ENCODE results near the gene DUS2. TPM values are rescaled to one million over a fixed set of nuclear protein-coding genes. Genes with fewer than 3 reads are reported as not detected.

DUS2 gene
- polyA plus RNA-seq, 1 donor (not counting 4 experiments of a cell fraction or from before 2014, with no cell fraction given), result 22.9 TPM

DNA sequence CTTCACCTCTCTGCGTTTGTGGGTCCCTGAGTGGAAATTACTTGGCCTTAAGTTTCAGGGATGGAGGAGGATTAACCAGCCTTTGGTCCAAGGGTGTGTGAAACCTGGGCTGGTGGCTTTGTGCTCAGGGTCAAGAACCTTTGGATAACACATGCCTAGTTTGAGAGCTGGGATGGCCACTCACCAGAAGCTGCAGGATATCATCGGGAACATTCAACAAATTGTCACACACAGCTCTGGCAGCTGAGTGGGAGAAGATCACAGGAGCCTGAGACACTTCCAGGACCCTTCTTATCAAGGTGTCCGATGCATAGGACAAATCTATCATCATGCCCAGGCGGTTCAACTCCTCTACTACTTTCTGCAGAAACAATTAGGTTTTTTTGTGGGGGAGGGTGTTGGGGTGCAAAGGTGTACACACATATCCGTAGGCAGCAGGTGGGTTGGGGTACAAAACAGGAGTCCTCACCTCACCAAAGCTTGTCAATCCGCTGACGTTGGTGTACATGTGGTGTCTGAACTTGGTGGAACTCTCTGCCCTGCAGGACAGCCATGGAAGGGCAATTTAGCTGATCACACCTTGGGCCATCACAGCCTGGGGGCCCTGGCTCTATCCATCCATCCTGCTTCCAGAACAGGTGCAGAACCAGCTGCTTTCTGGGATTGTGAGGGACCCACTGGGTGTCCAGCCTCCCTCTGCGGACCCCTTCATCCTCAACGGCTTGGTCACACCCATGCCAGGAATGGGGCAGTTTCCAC is 45.4 kb upstream of the DUS2 start:
- no peak for FAIRE-seq
- TF ChIP-seq, protein P1, sequence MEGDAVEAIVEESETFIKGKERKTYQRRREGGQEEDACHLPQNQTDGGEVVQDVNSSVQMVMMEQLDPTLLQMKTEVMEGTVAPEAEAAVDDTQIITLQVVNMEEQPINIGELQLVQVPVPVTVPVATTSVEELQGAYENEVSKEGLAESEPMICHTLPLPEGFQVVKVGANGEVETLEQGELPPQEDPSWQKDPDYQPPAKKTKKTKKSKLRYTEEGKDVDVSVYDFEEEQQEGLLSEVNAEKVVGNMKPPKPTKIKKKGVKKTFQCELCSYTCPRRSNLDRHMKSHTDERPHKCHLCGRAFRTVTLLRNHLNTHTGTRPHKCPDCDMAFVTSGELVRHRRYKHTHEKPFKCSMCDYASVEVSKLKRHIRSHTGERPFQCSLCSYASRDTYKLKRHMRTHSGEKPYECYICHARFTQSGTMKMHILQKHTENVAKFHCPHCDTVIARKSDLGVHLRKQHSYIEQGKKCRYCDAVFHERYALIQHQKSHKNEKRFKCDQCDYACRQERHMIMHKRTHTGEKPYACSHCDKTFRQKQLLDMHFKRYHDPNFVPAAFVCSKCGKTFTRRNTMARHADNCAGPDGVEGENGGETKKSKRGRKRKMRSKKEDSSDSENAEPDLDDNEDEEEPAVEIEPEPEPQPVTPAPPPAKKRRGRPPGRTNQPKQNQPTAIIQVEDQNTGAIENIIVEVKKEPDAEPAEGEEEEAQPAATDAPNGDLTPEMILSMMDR (optimal IDR thresholded peaks at IDR 0.05 in 1 of 3, IDR thresholded peaks at IDR 0.05 in 1 of 3, conservative IDR thresholded peaks at IDR 0.05 in 1 of 3; ENCODE audit: extremely low read depth in 1 of 3, insufficient read depth in 2 of 3, low read length in 3 of 3), result no peak
- no peak for TF ChIP-seq EZH2 (IDR thresholded peaks at IDR 0.05; ENCODE audit: low read length)
- peaks cover 17% of the 10 kb centered on the region for H3K27me3 ChIP-seq (ENCODE audit: control insufficient read depth, extremely low read depth, insufficient read depth, low read length)
- H3K4me3 ChIP-seq (ENCODE audit: control insufficient read depth in 2 of 3, extremely low read depth in 1 of 3, insufficient read depth in 2 of 3, low read depth in 1 of 3, low read length in 3 of 3), result no peak overlapping the region
- no peak for DNase-seq (ENCODE audit: low read depth, low spot score)
- H3K4me2 ChIP-seq (ENCODE audit: control insufficient read depth, extremely low read depth, insufficient read depth, low read depth, low read length), result no peak overlapping the region
- no peaks in the 10 kb centered on the region for H3K79me2 ChIP-seq (ENCODE audit: control insufficient read depth, insufficient read depth, low read length)
- no peak overlapping the region for H2AFZ ChIP-seq (ENCODE audit: control insufficient read depth, low read length)
- H3K4me1 ChIP-seq (ENCODE audit: control insufficient read depth, extremely low read depth, insufficient read depth, low read length), result no peaks in the 10 kb centered on the region
- no peak overlapping the region for H3K9ac ChIP-seq (ENCODE audit: control insufficient read depth, extremely low read depth, insufficient read depth, low read length)
- no peaks in the 10 kb centered on the region for H3K36me3 ChIP-seq (ENCODE audit: control insufficient read depth in 2 of 2, extremely low read depth in 1 of 2, insufficient read depth in 2 of 2, low read length in 2 of 2)
- no peaks in the 10 kb centered on the region for H3K9me3 ChIP-seq (ENCODE audit: control insufficient read depth, low read depth, low read length)
- no peak overlapping the region for H3K27ac ChIP-seq (ENCODE audit: control insufficient read depth, insufficient read depth, low read length)
- H3K9me1 ChIP-seq (ENCODE audit: control insufficient read depth, extremely low read depth, insufficient read depth, low read length), result no peaks in the 10 kb centered on the region
- dilution Hi-C loops (cut with MboI; ENCODE audit: extremely low pct_ligation_motif_present, low sequenced_read_pairs), result no loop called here
- H4K20me1 ChIP-seq (ENCODE audit: control insufficient read depth, extremely low read depth, insufficient read depth, low read length), result peaks cover 2% of the 10 kb centered on the region

DNA sequence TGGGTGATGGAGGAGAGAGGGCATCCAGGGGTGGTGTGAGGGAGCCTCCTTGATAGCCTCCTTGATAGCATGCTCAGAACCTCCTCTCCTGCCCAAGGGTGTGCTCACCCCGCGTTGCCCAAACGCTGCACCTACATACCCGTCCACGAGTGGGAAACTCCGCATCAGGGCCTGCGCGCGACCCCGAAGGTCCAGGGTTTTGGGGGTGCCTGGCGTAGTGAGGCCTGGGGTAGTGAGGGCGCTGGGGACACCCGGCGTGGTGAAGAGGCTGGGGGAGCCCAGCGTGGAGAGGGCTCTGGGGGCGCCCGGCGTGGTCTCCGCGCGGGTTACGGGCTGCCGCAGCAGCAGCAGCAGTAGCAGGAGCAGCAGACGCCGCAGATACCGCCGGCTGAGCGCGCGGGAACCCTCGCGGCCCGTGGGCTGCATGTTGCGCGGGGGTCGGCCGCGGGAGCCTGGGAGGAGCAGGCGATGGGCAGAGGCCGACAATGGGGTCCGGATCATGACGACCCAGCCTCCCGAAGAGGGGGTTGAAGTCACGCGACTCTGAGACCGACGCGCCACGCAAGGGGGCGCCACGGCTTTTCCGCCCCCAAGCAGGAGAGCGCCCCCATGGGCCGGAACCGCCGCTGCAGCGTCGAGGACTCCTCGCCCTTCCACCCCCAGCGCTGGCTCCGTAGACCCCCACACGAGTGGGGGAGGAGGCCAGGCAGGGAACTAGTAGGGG is 43.0 kb upstream of the DUS2 start, which contains the start of gene DPEP3:
TSS of gene DPEP3 (minus strand) at position 545 of the 724 bp plus-strand sequence. CDS start at position 426, 119 bp downstream.
- TF ChIP-seq EZH2 (IDR thresholded peaks at IDR 0.05; ENCODE audit: low read length), result no peak
- TF ChIP-seq, protein P1 (optimal IDR thresholded peaks at IDR 0.05 in 1 of 3, IDR thresholded peaks at IDR 0.05 in 1 of 3, conservative IDR thresholded peaks at IDR 0.05 in 1 of 3; ENCODE audit: extremely low read depth in 1 of 3, insufficient read depth in 2 of 3, low read length in 3 of 3), result peak; percentile 13 to 27 (median 14)
- Histone ChIP-seq H2AFZ (ENCODE audit: control insufficient read depth, low read length) (no peak within 1 kb of the TSS), H3K4me1 (ENCODE audit: control insufficient read depth, extremely low read depth, insufficient read depth, low read length) (peaks cover 13% of the 10 kb centered on the region), H4K20me1 (ENCODE audit: control insufficient read depth, extremely low read depth, insufficient read depth, low read length) (peaks cover 2% of the 10 kb centered on the region), H3K27ac (ENCODE audit: control insufficient read depth, insufficient read depth, low read length) (no peak within 1 kb of the TSS), H3K4me3 (ENCODE audit: control insufficient read depth in 2 of 3, extremely low read depth in 1 of 3, insufficient read depth in 2 of 3, low read depth in 1 of 3, low read length in 3 of 3) (no peak within 1 kb of the TSS), H3K4me2 (ENCODE audit: control insufficient read depth, extremely low read depth, insufficient read depth, low read depth, low read length) (no peak within 1 kb of the TSS), H3K9me1 (ENCODE audit: control insufficient read depth, extremely low read depth, insufficient read depth, low read length) (no peaks in the 10 kb centered on the region), H3K79me2 (ENCODE audit: control insufficient read depth, insufficient read depth, low read length) (no peaks in the 10 kb centered on the region), H3K9ac (ENCODE audit: control insufficient read depth, extremely low read depth, insufficient read depth, low read length) (no peak within 1 kb of the TSS), H3K36me3 (ENCODE audit: control insufficient read depth in 2 of 2, extremely low read depth in 1 of 2, insufficient read depth in 2 of 2, low read length in 2 of 2) (no peaks in the 10 kb centered on the region), H3K27me3 (ENCODE audit: control insufficient read depth, extremely low read depth, insufficient read depth, low read length) (peaks cover 17% of the 10 kb centered on the region), H3K9me3 (ENCODE audit: control insufficient read depth, low read depth, low read length) (no peaks in the 10 kb centered on the region)
- FAIRE-seq (no peak), DNase-seq (ENCODE audit: low read depth, low spot score) (no peak)
- dilution Hi-C loops (cut with MboI; ENCODE audit: extremely low pct_ligation_motif_present, low sequenced_read_pairs), result no loop called here
